Stimulated activated CD8-positive, alpha-beta memory T cell treated with anti-CD3 and anti-CD28 coated beads, Interleukin-4, amount 100 ng/mL, for 4 hours (primary cell): ENCODE data around the gene LHX1.

ENCODE experiments used
- DNase-seq, 2 donors: peaks; one replicate each; pipeline ENCODE4 v3.0.0-alpha.2; 2020; ENCODE audit warnings: low read depth in 2 of 2, low spot score in 1 of 2

The LHX1 gene

GRCh38 chr17:36951084-36951789 is 14.0 kb downstream of the LHX1 start:
- DNase-seq = no peak

GRCh38 chr17:36971508-36971907 is 34.2 kb downstream of the LHX1 start:
- DNase-seq = no peak

GRCh38 chr17:36972186-36972700 is 35.0 kb downstream of the LHX1 start:
- DNase-seq = no peak

GRCh38 chr17:36972905-36973304 is 35.6 kb downstream of the LHX1 start:
- DNase-seq = no peak

GRCh38 chr17:36975922-36976515 is 38.7 kb downstream of the LHX1 start:
- DNase-seq = no peak

- DNase-seq = no peak
These were observed 39.8 kb downstream of the LHX1 start for GRCh38 chr17:36977066-36977465.

GRCh38 chr17:36977568-36977967 is 40.3 kb downstream of the LHX1 start:
- no peak for DNase-seq

GRCh38 chr17:36978810-36979564 is 41.7 kb downstream of the LHX1 start:
- no peak for DNase-seq

- no peak for DNase-seq
These were observed 42.3 kb downstream of the LHX1 start for GRCh38 chr17:36979565-36979941.

GRCh38 chr17:36980280-36980761 is 43.0 kb downstream of the LHX1 start:
- no peak for DNase-seq

GRCh38 chr17:36983618-36984017 is 46.3 kb downstream of the LHX1 start:
- no peak for DNase-seq

- DNase-seq = no peak
These were observed 51.9 kb downstream of the LHX1 start for GRCh38 chr17:36989173-36989572.

GRCh38 chr17:36992701-36993100 is 55.4 kb downstream of the LHX1 start:
- no peak for DNase-seq

GRCh38 chr17:36993227-36993626 is 56.0 kb downstream of the LHX1 start:
- DNase-seq = no peak
